A549 (cell line): ENCODE results near the gene ATP8A2. TPM values are rescaled to one million over a fixed set of nuclear protein-coding genes. Genes with fewer than 3 reads are reported as not detected.

ENCODE experiments used
- ATAC-seq, 2 experiments: fragments of 200-7000 bp in 1 of 2; fragments of >200 bp in 1 of 2; cut with Nextera tagmentation in 1 of 2; cut with Tn5 transposase in 1 of 2; 3 replicates each; pipeline versions ENCODE4 v1.8.0 to v1.9.1; 2018 to 2020; ENCODE audit warnings: mild to moderate bottlenecking in 1 of 2, moderate library complexity in 1 of 2
- CTCF ChIA-PET: fragments of 300-600 bp; sonication (Branson Sonifier 250); formaldehyde crosslinking; extraction: SDS; loops from one replicate; lab custom pipeline; 2021; ENCODE audit warnings: antibody characterized with exemption, inconsistent platforms; lab: Yijun Ruan, JAX
- POLR2A ChIA-PET: fragments of 350-600 bp; formaldehyde crosslinking; extraction: SDS; loops from one replicate; lab custom pipeline; 2021; ENCODE audit warnings: antibody characterized with exemption, inconsistent platforms; lab: Yijun Ruan, JAX
- DNase-seq, 2 experiments: peaks; one replicate each; pipeline versions ENCODE4 v3.0.0 to v3.0.0-alpha.2; 2011 to 2016; ENCODE audit warnings: low read depth in 1 of 2, low spot score in 1 of 2
- FAIRE-seq: peaks from 2 replicates; lab custom pipeline; 2011; peaks lifted over from hg19 to GRCh38; lab: Jason Lieb, UNC
- H3K27ac ChIP-seq, 2 experiments: fragments of >200 bp; sonication (Bioruptor Twin); formaldehyde crosslinking; 3 replicates each; pipeline ENCODE4 v1.5.1; 2016 to 2017
- H3K4me1 ChIP-seq: fragments of >200 bp; sonication (Bioruptor Twin); formaldehyde crosslinking; 3 replicates; pipeline ENCODE4 v1.6.1; 2016
- H3K4me2 ChIP-seq: fragments of >200 bp; sonication (Bioruptor Twin); formaldehyde crosslinking; 3 replicates; pipeline ENCODE4 v1.6.1; 2016
- H3K4me3 ChIP-seq: fragments of >200 bp; sonication (Bioruptor Twin); formaldehyde crosslinking; 3 replicates; pipeline ENCODE4 v1.5.1; 2016
- H3K9me3 ChIP-seq: fragments of >200 bp; sonication (Bioruptor Twin); formaldehyde crosslinking; 3 replicates; pipeline ENCODE4 v1.6.1; 2016
- CBX2 ChIP-seq: fragments of 200-600 bp; sonication (generic); IDR thresholded peaks from 2 replicates; pipeline ENCODE4 v1.6.1; 2016; ENCODE audit warnings: low read depth, mild to moderate bottlenecking, borderline replicate concordance
- CBX8 ChIP-seq: fragments of 200-600 bp; sonication (generic); IDR thresholded peaks from 2 replicates; pipeline ENCODE4 v1.6.1; 2016
- CHD2 ChIP-seq: fragments of 150-350 bp; IDR thresholded peaks from 2 replicates; pipeline ENCODE4 v1.6.1; 2014; ENCODE audit warnings: low read length; ENCODE audit not compliant: partially characterized antibody
- EHF ChIP-seq: fragments of 250-450 bp; sonication (Bioruptor Pico); IDR thresholded peaks from 2 replicates; pipeline ENCODE4 v1.5.0; 2020; ENCODE audit warnings: mild to moderate bottlenecking
- EHMT2 ChIP-seq: fragments of 200-600 bp; sonication (generic); IDR thresholded peaks from 2 replicates; pipeline ENCODE4 v1.6.1; 2016; ENCODE audit warnings: antibody characterized with exemption, low read depth, mild to moderate bottlenecking, moderate library complexity
- FOSB ChIP-seq: fragments of 250-450 bp; sonication (Bioruptor Pico); IDR thresholded peaks from 2 replicates; pipeline ENCODE4 v1.5.0; 2020; ENCODE audit warnings: mild to moderate bottlenecking, moderate library complexity
- FOSL2 ChIP-seq, 2 experiments: fragments of 450-650 bp in 1 of 2; fragments of >200 bp in 1 of 2; sonication (Bioruptor Twin) in 1 of 2; formaldehyde crosslinking; IDR thresholded peaks; 2 replicates each; pipeline versions ENCODE4 v1.5.0 to v1.6.1; 2016 to 2020; ENCODE audit warnings: mild to moderate bottlenecking in 1 of 2, moderate library complexity in 1 of 2
- FOXS1 ChIP-seq: fragments of 250-450 bp; sonication (Bioruptor Pico); IDR thresholded peaks from 2 replicates; pipeline ENCODE4 v1.5.0; 2020; ENCODE audit warnings: mild to moderate bottlenecking, moderate library complexity
- HOXA7 ChIP-seq: fragments of 250-450 bp; sonication (Bioruptor Pico); IDR thresholded peaks from 2 replicates; pipeline ENCODE4 v1.5.0; 2020; ENCODE audit warnings: mild to moderate bottlenecking, moderate library complexity
- HOXB13 ChIP-seq: fragments of 250-450 bp; sonication (Bioruptor Pico); IDR thresholded peaks from 2 replicates; pipeline ENCODE4 v1.5.0; 2020; ENCODE audit warnings: low read depth, mild to moderate bottlenecking, moderate library complexity
- MAFK ChIP-seq: fragments of 450-650 bp; IDR thresholded peaks from 2 replicates; pipeline ENCODE4 v1.6.1; 2014; ENCODE audit not compliant: partially characterized antibody
- NFE2L2 ChIP-seq: fragments of 150-350 bp; conservative IDR thresholded peaks from 2 replicates; pipeline ENCODE4 v1.6.1; 2014; ENCODE audit warnings: low read length
- NPAS2 ChIP-seq: fragments of 250-450 bp; sonication (Bioruptor Pico); IDR thresholded peaks from 2 replicates; pipeline ENCODE4 v1.8.0; 2022; ENCODE audit warnings: mild to moderate bottlenecking, moderate library complexity, borderline replicate concordance
- NR3C1 ChIP-seq: fragments of >200 bp; sonication (Bioruptor Twin); formaldehyde crosslinking; IDR thresholded peaks from 3 replicates; pipeline ENCODE4 v1.6.1; 2017
- PHF8 ChIP-seq: fragments of 200-600 bp; sonication (generic); IDR thresholded peaks from 2 replicates; pipeline ENCODE4 v1.6.1; 2016; ENCODE audit warnings: low read depth, mild to moderate bottlenecking, antibody characterized with exemption, moderate library complexity, borderline replicate concordance
- POLR2A ChIP-seq: IDR thresholded peaks from 2 replicates; pipeline ENCODE4 v1.6.1; 2012; ENCODE audit warnings: mild to moderate bottlenecking, low read length
- RAD21 ChIP-seq, 2 experiments: fragments of >200 bp in 1 of 2; sonication (Bioruptor Twin) in 1 of 2; formaldehyde crosslinking in 1 of 2; IDR thresholded peaks in 1 of 2; conservative IDR thresholded peaks in 1 of 2; 2 replicates in 1 of 2; 3 replicates in 1 of 2; pipeline ENCODE4 v1.6.1; 2012 to 2018; ENCODE audit warnings: inconsistent platforms in 1 of 2
- RARB ChIP-seq: fragments of 250-450 bp; sonication (Bioruptor Pico); IDR thresholded peaks from 2 replicates; pipeline ENCODE4 v1.8.0; 2021; ENCODE audit warnings: mild to moderate bottlenecking, moderate library complexity
- RFX5 ChIP-seq: fragments of 450-650 bp; IDR thresholded peaks from 2 replicates; pipeline ENCODE4 v1.7.1; 2014; ENCODE audit warnings: antibody characterized with exemption, mild to moderate bottlenecking, moderate library complexity
- RNF2 ChIP-seq: fragments of 200-600 bp; sonication (generic); IDR thresholded peaks from 2 replicates; pipeline ENCODE4 v1.6.1; 2016; ENCODE audit warnings: low read depth, mild to moderate bottlenecking, antibody characterized with exemption, moderate library complexity, borderline replicate concordance
- SMC3 ChIP-seq: fragments of >200 bp; sonication (Bioruptor Twin); formaldehyde crosslinking; IDR thresholded peaks from 3 replicates; pipeline ENCODE4 v1.6.1; 2018; ENCODE audit warnings: inconsistent platforms
- SREBF2 ChIP-seq: fragments of 450-650 bp; IDR thresholded peaks from 2 replicates; pipeline ENCODE4 v1.6.1; 2014; ENCODE audit warnings: mild to moderate bottlenecking, moderate library complexity
- TFCP2L1 ChIP-seq: fragments of 250-450 bp; sonication (Bioruptor Pico); IDR thresholded peaks from 2 replicates; pipeline ENCODE4 v1.5.0; 2021; ENCODE audit warnings: mild to moderate bottlenecking
- WGBS: methylation state at CpG from one replicate; pipeline ENCODE4 v1.1.6; 2017; ENCODE audit errors: missing lambda C conversion rate; 5-methylcytosine and 5-hydroxymethylcytosine counted together
- polyA plus RNA-seq, 4 experiments: library from polyadenylated mRNA; depleted of rRNA in 3 of 4; stranded (reverse); fragments of >200 nt; fragmentation: RNase III in 1 of 4; extraction: RNeasy Plus Mini Kit Qiagen cat#74134 plus additional on column Dnase treatment in 1 of 4; gene quantifications; 2 replicates in 3 of 4; 3 replicates in 1 of 4; pipeline ENCODE4 v1.2.3, GENCODE V29; 2011 to 2017
- TF ChIP-seq, protein P1 (sequence below): fragments of >200 bp; sonication (Bioruptor Twin); formaldehyde crosslinking; IDR thresholded peaks from 3 replicates; pipeline ENCODE4 v1.5.1; 2016
- TF ChIP-seq, protein P2 (sequence below): IDR thresholded peaks from 2 replicates; pipeline ENCODE4 v1.6.1; 2012; ENCODE audit warnings: low read depth, borderline replicate concordance
- TF ChIP-seq, protein P3 (sequence below): fragments of 250-450 bp; sonication (Bioruptor Pico); IDR thresholded peaks from 2 replicates; pipeline ENCODE4 v1.5.0; 2021; ENCODE audit warnings: mild to moderate bottlenecking, moderate library complexity, borderline replicate concordance
- TF ChIP-seq, protein P4 (sequence below): IDR thresholded peaks from 2 replicates; pipeline ENCODE4 v1.6.1; 2012
- TF ChIP-seq, protein P5 (sequence below): fragments of 450-650 bp; IDR thresholded peaks from 2 replicates; pipeline ENCODE4 v1.6.1; 2014; ENCODE audit warnings: antibody characterized with exemption

Gene ATP8A2
- polyA plus RNA-seq, 2 of the 4 experiments (the other 2 are of a cell fraction): 0.03 TPM; not detected in 1

DNA sequence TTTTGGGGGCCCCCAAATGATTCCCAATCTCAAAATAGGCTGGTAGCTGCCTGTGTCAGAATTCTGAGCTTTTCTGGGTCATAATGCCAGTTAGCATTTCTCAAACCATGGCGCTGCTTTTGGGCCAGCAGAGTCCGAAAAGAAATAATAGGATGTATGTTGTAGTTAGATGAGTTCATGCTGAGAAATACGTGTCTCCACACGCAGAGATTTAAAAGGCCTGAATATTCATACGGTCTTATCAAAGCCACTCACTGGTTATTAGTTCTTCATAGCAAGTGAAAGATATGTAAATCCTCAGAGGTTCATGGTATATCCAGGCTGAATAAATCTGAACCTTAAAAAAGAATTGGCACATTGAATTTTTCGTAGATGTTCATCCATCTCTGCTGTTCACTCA is 555.6 kb downstream of the ATP8A2 start:
- no peak for TF ChIP-seq TFCP2L1
- no peak for TF ChIP-seq FOSL2 (IDR thresholded peaks at IDR 0.05)
- no peak for TF ChIP-seq FOSL2 (CRISPR knock-in tag; IDR thresholded peaks at IDR 0.05)
- no peak for TF ChIP-seq CBX8
- TF ChIP-seq, protein P1, sequence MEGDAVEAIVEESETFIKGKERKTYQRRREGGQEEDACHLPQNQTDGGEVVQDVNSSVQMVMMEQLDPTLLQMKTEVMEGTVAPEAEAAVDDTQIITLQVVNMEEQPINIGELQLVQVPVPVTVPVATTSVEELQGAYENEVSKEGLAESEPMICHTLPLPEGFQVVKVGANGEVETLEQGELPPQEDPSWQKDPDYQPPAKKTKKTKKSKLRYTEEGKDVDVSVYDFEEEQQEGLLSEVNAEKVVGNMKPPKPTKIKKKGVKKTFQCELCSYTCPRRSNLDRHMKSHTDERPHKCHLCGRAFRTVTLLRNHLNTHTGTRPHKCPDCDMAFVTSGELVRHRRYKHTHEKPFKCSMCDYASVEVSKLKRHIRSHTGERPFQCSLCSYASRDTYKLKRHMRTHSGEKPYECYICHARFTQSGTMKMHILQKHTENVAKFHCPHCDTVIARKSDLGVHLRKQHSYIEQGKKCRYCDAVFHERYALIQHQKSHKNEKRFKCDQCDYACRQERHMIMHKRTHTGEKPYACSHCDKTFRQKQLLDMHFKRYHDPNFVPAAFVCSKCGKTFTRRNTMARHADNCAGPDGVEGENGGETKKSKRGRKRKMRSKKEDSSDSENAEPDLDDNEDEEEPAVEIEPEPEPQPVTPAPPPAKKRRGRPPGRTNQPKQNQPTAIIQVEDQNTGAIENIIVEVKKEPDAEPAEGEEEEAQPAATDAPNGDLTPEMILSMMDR: no peak
- TF ChIP-seq SMC3: no peak
- TF ChIP-seq PHF8: no peak
- TF ChIP-seq, protein P2, sequence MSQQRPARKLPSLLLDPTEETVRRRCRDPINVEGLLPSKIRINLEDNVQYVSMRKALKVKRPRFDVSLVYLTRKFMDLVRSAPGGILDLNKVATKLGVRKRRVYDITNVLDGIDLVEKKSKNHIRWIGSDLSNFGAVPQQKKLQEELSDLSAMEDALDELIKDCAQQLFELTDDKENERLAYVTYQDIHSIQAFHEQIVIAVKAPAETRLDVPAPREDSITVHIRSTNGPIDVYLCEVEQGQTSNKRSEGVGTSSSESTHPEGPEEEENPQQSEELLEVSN: no peak
- TF ChIP-seq HOXB13 (CRISPR knock-in tag): no peak
- TF ChIP-seq, protein P3, sequence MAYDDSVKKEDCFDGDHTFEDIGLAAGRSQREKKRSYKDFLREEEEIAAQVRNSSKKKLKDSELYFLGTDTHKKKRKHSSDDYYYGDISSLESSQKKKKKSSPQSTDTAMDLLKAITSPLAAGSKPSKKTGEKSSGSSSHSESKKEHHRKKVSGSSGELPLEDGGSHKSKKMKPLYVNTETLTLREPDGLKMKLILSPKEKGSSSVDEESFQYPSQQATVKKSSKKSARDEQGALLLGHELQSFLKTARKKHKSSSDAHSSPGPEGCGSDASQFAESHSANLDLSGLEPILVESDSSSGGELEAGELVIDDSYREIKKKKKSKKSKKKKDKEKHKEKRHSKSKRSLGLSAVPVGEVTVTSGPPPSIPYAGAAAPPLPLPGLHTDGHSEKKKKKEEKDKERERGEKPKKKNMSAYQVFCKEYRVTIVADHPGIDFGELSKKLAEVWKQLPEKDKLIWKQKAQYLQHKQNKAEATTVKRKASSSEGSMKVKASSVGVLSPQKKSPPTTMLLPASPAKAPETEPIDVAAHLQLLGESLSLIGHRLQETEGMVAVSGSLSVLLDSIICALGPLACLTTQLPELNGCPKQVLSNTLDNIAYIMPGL (CRISPR knock-in tag): no peak
- TF ChIP-seq POLR2A: no peak
- no peak for TF ChIP-seq RFX5
- no peak for TF ChIP-seq CHD2
- TF ChIP-seq FOXS1 (CRISPR knock-in tag): no peak
- TF ChIP-seq RARB (CRISPR knock-in tag): no peak
- Histone ChIP-seq H3K4me1 (no peaks in the 10 kb centered on the region), H3K27ac (no peak overlapping the region), H3K9me3 (no peaks in the 10 kb centered on the region), H3K4me3 (no peak overlapping the region), H3K4me2 (no peak overlapping the region)
- no peak for FAIRE-seq
- CTCF ChIA-PET: interaction anchor here (1.5 kb wide), 1 partner anchor 14 kb away, joined by 3 read pairs; no protein-coding TSS in a partner anchor
- no peak for DNase-seq
- 37% methylated on average over 6 of the region's 6 CpGs for WGBS
- no peak for ATAC-seq
- POLR2A ChIA-PET: no interaction called here

DNA sequence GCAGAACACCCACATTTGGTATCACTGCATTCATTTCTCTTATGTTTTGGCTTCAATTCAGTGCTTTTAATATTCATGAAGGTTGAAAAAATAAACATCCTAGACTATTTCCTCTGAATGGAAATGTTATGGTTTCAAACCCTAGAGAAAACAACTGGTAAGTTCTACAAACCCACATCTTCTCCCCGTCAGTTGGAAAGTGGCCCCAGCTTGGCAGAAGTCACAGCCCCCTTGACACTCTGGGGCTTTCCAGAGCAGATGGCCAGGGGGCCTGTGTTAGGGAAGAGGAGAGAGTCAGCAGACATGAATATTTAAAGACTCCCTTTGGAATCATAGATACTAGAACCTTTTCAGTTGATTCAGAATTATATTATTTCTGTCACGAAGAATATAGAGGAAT is 556.2 kb downstream of the ATP8A2 start:
- no peak for FAIRE-seq
- H3K9me3 ChIP-seq: no peaks in the 10 kb centered on the region
- no peak overlapping the region for H3K4me2 ChIP-seq
- no peak for DNase-seq
- H3K27ac ChIP-seq: no peak overlapping the region
- ChIA-PET CTCF (interaction anchor here (1.5 kb wide), 1 partner anchor 15 kb away, joined by 3 read pairs; no protein-coding TSS in a partner anchor), POLR2A (no interaction called here)
- no peaks in the 10 kb centered on the region for H3K4me1 ChIP-seq
- no peak for ATAC-seq
- WGBS: 31% methylated on average over 2 of the region's 2 CpGs
- TF ChIP-seq FOSB (CRISPR knock-in tag): no peak
- TF ChIP-seq EHF (CRISPR knock-in tag): no peak
- TF ChIP-seq MAFK: no peak
- TF ChIP-seq RAD21 (conservative IDR thresholded peaks at IDR 0.05 in 1 of 2, IDR thresholded peaks at IDR 0.05 in 1 of 2): no peak
- no peak for TF ChIP-seq RNF2
- TF ChIP-seq HOXA7: no peak
- TF ChIP-seq HOXB13 (CRISPR knock-in tag): no peak
- TF ChIP-seq NFE2L2: no peak
- TF ChIP-seq SREBF2: no peak
- TF ChIP-seq, protein P4, sequence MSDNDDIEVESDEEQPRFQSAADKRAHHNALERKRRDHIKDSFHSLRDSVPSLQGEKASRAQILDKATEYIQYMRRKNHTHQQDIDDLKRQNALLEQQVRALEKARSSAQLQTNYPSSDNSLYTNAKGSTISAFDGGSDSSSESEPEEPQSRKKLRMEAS: no peak
- TF ChIP-seq, protein P5, sequence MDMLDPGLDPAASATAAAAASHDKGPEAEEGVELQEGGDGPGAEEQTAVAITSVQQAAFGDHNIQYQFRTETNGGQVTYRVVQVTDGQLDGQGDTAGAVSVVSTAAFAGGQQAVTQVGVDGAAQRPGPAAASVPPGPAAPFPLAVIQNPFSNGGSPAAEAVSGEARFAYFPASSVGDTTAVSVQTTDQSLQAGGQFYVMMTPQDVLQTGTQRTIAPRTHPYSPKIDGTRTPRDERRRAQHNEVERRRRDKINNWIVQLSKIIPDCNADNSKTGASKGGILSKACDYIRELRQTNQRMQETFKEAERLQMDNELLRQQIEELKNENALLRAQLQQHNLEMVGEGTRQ: no peak
- TF ChIP-seq TFCP2L1: no peak
- no peak for TF ChIP-seq EHMT2
- TF ChIP-seq CHD2: no peak
- no peak for TF ChIP-seq NPAS2 (CRISPR knock-in tag)
- no peak for TF ChIP-seq NR3C1
- no peak for TF ChIP-seq CBX2
- no peak for TF ChIP-seq RARB (CRISPR knock-in tag)
- no peak overlapping the region for H3K4me3 ChIP-seq
